CD4-positive, alpha-beta memory T cell (primary cell): Measurements from ENCODE around the gene PGGHG. TPM values are rescaled to one million over a fixed set of nuclear protein-coding genes. Genes with fewer than 3 reads are reported as not detected.
A peak's percentile ranks its signal among the peaks of the same experiment; 100 is the strongest.
"Not testable (repeated sequence)": the region's sequence is repeated elsewhere in the genome, so short reads cannot be mapped to it uniquely, and the experiment has no call there.

ENCODE experiments used
- CTCF ChIA-PET: fragments of 350-600 bp; sonication (Branson Sonifier 250); formaldehyde crosslinking; loops from one replicate; lab custom pipeline; 2021; ENCODE audit warnings: inconsistent platforms; ENCODE audit not compliant: partially characterized antibody; lab: Charles Lee
- POLR2A ChIA-PET: fragments of 350-600 bp; sonication (Branson Sonifier 250); formaldehyde crosslinking; loops from one replicate; lab custom pipeline; 2021; ENCODE audit not compliant: partially characterized antibody; lab: Charles Lee
- DNase-seq, 5 donors: peaks; one replicate each; pipeline versions ENCODE4 v3.0.0 to v3.0.0-alpha.2; 2020 to 2022; ENCODE audit warnings: mixed read lengths in 1 of 5
- H3K27ac ChIP-seq: one replicate; pipeline ENCODE4 v1.7.0; 2013; ENCODE audit warnings: low read depth, low read length
- H3K27me3 ChIP-seq: 2 replicates; pipeline ENCODE4 v1.7.0; 2013; ENCODE audit warnings: mild to moderate bottlenecking, low read length, moderate library complexity; ENCODE audit not compliant: insufficient read depth
- H3K36me3 ChIP-seq: 2 replicates; pipeline ENCODE4 v1.7.0; 2013; ENCODE audit warnings: mild to moderate bottlenecking, low read length, moderate library complexity; ENCODE audit not compliant: insufficient read depth
- H3K4me1 ChIP-seq: 2 replicates; pipeline ENCODE4 v1.7.0; 2013; ENCODE audit warnings: mild to moderate bottlenecking, low read length, moderate library complexity; ENCODE audit not compliant: insufficient read depth
- H3K4me3 ChIP-seq, 2 donors: one replicate each; pipeline ENCODE4 v1.7.0; 2013; ENCODE audit warnings: low read length in 2 of 2, mild to moderate bottlenecking in 1 of 2
- H3K9me3 ChIP-seq, 2 donors: one replicate each; pipeline ENCODE4 v1.7.0; 2013; ENCODE audit warnings: low read length in 2 of 2, control low read depth in 1 of 2; ENCODE audit not compliant: control insufficient read depth in 1 of 2
- H3K27ac Mint-ChIP-seq, 7 donors: one replicate each; pipeline ENCODE4 v1.8.0; 2020 to 2021; ENCODE audit warnings: mixed read lengths in 7 of 7, mild to moderate bottlenecking in 6 of 7, inconsistent platforms in 3 of 7, moderate library complexity in 3 of 7
- H3K27me3 Mint-ChIP-seq, 2 donors: one replicate each; pipeline ENCODE4 v1.8.0; 2020 to 2021; ENCODE audit warnings: mixed read lengths in 2 of 2
- H3K36me3 Mint-ChIP-seq, 2 donors: one replicate each; pipeline ENCODE4 v1.8.0; 2020 to 2021; ENCODE audit warnings: mixed read lengths in 2 of 2, inconsistent platforms in 1 of 2, mild to moderate bottlenecking in 1 of 2
- H3K4me1 Mint-ChIP-seq, 4 donors: one replicate each; pipeline ENCODE4 v1.8.0; 2020 to 2021; ENCODE audit warnings: mixed read lengths in 4 of 4, mild to moderate bottlenecking in 1 of 4
- H3K4me3 Mint-ChIP-seq, 8 donors: one replicate each; pipeline ENCODE4 v1.8.0; 2020 to 2021; ENCODE audit warnings: mixed read lengths in 8 of 8, mild to moderate bottlenecking in 7 of 8, moderate library complexity in 6 of 8, inconsistent platforms in 3 of 8
- H3K9me3 Mint-ChIP-seq, 8 donors: one replicate each; pipeline ENCODE4 v1.8.0; 2020 to 2021; ENCODE audit warnings: mixed read lengths in 8 of 8, mild to moderate bottlenecking in 5 of 8, inconsistent platforms in 3 of 8, moderate library complexity in 1 of 8
- intact Hi-C: fragments of 100-400 bp; cut with micrococcal nuclease; formaldehyde crosslinking; loops from one replicate; pipeline ENCODE4 v1.15.1; 2023
- polyA plus RNA-seq, 2 donors: library from polyadenylated mRNA; unstranded; fragments of 300-500 nt; fragmentation: Illumina TruSeq; gene quantifications; one replicate each; pipeline ENCODE4 v1.2.3, GENCODE V29; 2021
- total RNA-seq, 2 experiments: library from RNA; stranded (reverse); gene quantifications; one replicate each; pipeline ENCODE4 v1.2.3, GENCODE V29; 2021

Gene PGGHG
- total and polyA plus RNA-seq, 4 experiments from 2014 or later = 3.0 to 304 (median 155) TPM

DNA sequence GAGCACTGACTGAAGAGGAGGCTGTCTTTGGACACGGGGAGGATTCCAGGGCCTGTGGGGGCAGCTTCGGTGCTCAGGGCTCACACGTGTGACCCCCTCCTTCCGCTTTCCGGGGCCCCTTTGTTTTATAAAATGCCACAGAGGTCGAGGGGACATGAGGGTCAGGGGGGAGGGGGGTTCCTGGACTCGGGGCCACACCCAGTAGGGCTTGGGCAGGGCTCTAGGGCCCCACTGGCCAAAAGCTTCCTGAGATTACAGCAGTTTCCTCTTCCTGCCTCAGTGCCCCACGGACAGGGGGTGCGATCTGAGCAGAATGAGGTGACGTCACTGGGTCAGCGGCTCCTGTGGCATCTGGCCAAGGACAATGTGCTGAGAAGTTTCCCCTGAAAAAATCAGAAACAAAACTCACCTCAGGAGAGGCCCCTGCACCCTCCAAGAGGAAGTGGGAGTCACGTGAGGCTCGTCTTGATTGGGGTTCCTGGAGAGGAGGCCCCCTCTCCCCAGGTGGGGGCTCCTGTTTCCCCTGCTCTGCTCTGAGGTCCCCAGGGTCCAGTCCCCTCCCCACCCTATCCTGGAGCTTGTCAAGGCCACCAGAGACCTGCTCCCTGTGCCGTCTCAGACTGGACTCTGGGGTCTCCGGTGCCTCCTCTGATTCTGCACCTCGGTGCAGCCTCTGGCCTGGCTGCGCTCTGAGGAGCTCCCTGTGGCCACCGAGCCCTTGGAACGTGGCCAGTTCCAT is 38.1 kb downstream of the PGGHG start:
- Histone ChIP-seq H3K4me1 (peaks cover 50% of the 10 kb centered on the region), H3K27me3 (no peaks in the 10 kb centered on the region)

DNA sequence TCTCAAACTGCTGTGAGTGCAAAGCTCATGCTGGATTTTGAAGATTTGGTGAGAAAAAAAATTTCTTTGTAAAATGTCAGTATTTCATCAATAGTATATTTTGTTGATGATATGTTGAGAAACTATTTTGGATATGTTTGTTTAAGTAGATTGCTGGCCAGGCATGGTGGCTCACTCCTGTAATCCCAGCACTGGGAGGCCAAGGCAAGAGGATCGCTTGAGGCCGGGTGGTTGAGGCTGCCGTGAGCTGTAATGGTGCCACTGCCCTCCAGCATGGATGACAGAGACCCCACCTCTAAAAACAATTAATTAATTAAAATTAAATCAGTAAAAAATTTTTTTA is 38.6 kb downstream of the PGGHG start:
- H3K36me3 ChIP-seq = no peaks in the 10 kb centered on the region
- no peak overlapping the region for H3K4me3 ChIP-seq
- H3K27me3 Mint-ChIP-seq = no peaks in the 10 kb centered on the region
- intact Hi-C loops = no loop called here
- ChIA-PET POLR2A (interaction anchor here (0.7 to 4.5 kb wide), 7 partner anchors 12 to 119 kb away, joined by 3 to 42 read pairs (median 4); partner anchors contain the start of genes BET1L, IFITM1, PGGHG and RIC8A), CTCF (interaction anchor here (1.4 to 1.5 kb wide), 4 partner anchors 16 to 76 kb away, joined by 3 to 4 read pairs (median 4); no protein-coding TSS in a partner anchor)
- H3K27ac ChIP-seq = peak overlapping the region; percentile 76
- H3K27me3 ChIP-seq = no peaks in the 10 kb centered on the region
- no peaks in the 10 kb centered on the region for H3K36me3 Mint-ChIP-seq
- H3K4me1 ChIP-seq = peaks cover 50% of the 10 kb centered on the region
- DNase-seq = no peak
- peak overlapping the region; percentile 21 to 75 (median 62) for H3K4me3 Mint-ChIP-seq
- H3K4me1 Mint-ChIP-seq = peaks cover 33 to 83% (median 57%) of the 10 kb centered on the region in 4 donors
- H3K27ac Mint-ChIP-seq = peak overlapping the region; percentile 86 to 96 (median 91)
- peaks cover 0 to 2% (median 0%) of the 10 kb centered on the region in 8 donors for H3K9me3 Mint-ChIP-seq
- no peaks in the 10 kb centered on the region for H3K9me3 ChIP-seq

More for the DNA sequence above, 38.1 kb downstream of the PGGHG start:
- peak overlapping the region; percentile 58 to 84 (median 67) for H3K4me3 Mint-ChIP-seq
- H3K36me3 Mint-ChIP-seq = no peaks in the 10 kb centered on the region
- H3K4me1 Mint-ChIP-seq = peaks cover 33 to 80% (median 57%) of the 10 kb centered on the region in 4 donors
- peak overlapping the region; percentile 86 to 96 (median 91) for H3K27ac Mint-ChIP-seq
- ChIA-PET CTCF (interaction anchor here (1.4 to 1.5 kb wide), 4 partner anchors 15 to 76 kb away, joined by 3 to 4 read pairs (median 4); no protein-coding TSS in a partner anchor), POLR2A (interaction anchor here (0.7 to 4.5 kb wide), 8 partner anchors 11 to 119 kb away, joined by 3 to 42 read pairs (median 4); partner anchors contain the start of genes BET1L, IFITM1, PGGHG and RIC8A)
- peak overlapping the region in 1 of 2 donors; percentile 37 for H3K4me3 ChIP-seq
- no peaks in the 10 kb centered on the region for H3K36me3 ChIP-seq
- H3K9me3 ChIP-seq = no peaks in the 10 kb centered on the region
- no peaks in the 10 kb centered on the region for H3K27me3 Mint-ChIP-seq
- intact Hi-C loops = no loop called here
- DNase-seq = peak; percentile 67 to 82 (median 68)
- H3K9me3 Mint-ChIP-seq = peaks cover 0 to 2% (median 0%) of the 10 kb centered on the region in 8 donors
- peak overlapping the region; percentile 76 for H3K27ac ChIP-seq

DNA sequence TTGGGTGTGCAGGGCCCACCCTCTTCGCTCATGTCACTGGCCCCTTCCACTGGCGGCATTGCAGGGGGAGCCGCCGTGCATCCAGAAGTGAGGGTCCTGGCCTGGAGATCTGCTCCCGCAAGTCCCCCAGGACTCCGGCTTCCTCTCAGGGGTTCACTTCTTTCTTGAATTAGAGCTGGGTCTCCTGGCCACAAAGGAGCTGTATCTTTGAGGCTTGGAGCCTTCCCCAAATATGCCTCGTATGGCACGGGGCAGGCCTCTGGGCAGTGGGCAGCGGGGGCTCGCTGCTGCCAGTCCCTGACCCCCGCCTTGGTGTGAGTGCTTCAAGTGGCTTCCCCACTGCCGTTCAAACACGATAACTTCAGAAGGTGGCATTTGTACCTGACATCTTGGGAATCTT is 39.1 kb downstream of the PGGHG start:
- H3K27me3 ChIP-seq = no peaks in the 10 kb centered on the region
- H3K27ac ChIP-seq = no peak overlapping the region
- DNase-seq = no peak
- Mint-ChIP-seq H3K27ac (peak overlapping the region in 6 of 7 donors; percentile 17 to 86 (median 40)), H3K9me3 (peaks cover 0 to 2% (median 0%) of the 10 kb centered on the region in 8 donors), H3K36me3 (no peaks in the 10 kb centered on the region), H3K27me3 (no peaks in the 10 kb centered on the region), H3K4me1 (peaks cover 33 to 88% (median 57%) of the 10 kb centered on the region in 4 donors), H3K4me3 (peak overlapping the region in 1 of 8 donors; percentile 35)
- intact Hi-C loops = no loop called here
- ChIA-PET POLR2A (interaction anchor here (1.4 to 4.5 kb wide), 6 partner anchors 11 to 120 kb away, joined by 4 to 42 read pairs (median 6); partner anchors contain the start of genes BET1L, IFITM1, PGGHG and RIC8A), CTCF (interaction anchor here (1.4 to 2.8 kb wide), 5 partner anchors 16 to 77 kb away, joined by 3 to 18 read pairs (median 4); no protein-coding TSS in a partner anchor)
- H3K4me3 ChIP-seq = no peak overlapping the region
- H3K9me3 ChIP-seq = no peaks in the 10 kb centered on the region
- H3K4me1 ChIP-seq = peaks cover 50% of the 10 kb centered on the region
- H3K36me3 ChIP-seq = no peaks in the 10 kb centered on the region

DNA sequence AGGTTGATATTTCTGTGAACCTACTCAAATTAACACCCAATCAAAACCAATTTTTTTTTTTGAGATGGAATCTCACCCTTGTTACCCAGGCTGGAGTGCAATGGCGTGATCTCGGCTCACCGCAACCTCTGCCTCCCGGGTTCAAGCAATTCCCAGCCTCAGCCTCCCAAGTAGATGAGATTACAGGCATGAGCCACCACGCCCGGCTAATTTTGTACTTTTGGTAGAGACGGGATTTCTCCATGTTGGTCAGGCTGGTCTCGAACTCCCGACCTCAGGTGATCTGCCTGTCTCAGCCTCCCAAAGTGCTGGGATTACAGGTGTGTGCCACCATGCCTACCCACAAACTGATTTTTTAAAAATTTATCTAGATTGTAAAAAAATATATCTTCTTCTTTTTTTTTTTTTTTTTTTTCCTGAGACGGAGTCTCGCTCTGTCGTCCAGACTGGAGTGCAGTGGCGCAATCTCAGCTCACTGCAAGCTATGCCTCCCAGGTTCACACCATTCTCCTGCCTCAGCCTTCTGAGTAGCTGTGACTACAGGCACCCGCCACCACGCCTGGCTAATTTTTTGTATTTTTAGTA is 39.7 kb downstream of the PGGHG start:
- intact Hi-C loops, DNase-seq, H3K9me3 Mint-ChIP-seq, H3K27me3 ChIP-seq, H3K36me3 Mint-ChIP-seq, H3K36me3 ChIP-seq, H3K27me3 Mint-ChIP-seq, H3K27ac ChIP-seq, H3K4me3 ChIP-seq, H3K9me3 ChIP-seq: not testable (repeated sequence)
- POLR2A ChIA-PET = interaction anchor here (1.3 to 2.1 kb wide), 6 partner anchors 12 to 41 kb away, joined by 4 to 16 read pairs (median 6); partner anchors contain the start of gene PGGHG
- peaks cover 50% of the 10 kb centered on the region for H3K4me1 ChIP-seq
- CTCF ChIA-PET = interaction anchor here (2.1 to 2.8 kb wide), 2 partner anchors 11 to 25 kb away, joined by 10 to 18 read pairs; no protein-coding TSS in a partner anchor
- H3K27ac Mint-ChIP-seq = peak overlapping the region in 4 of 7 donors; percentile 83 to 89 (median 84)
- peak overlapping the region in 1 of 8 donors; percentile 43 for H3K4me3 Mint-ChIP-seq
- peaks cover 33 to 87% (median 57%) of the 10 kb centered on the region in 4 donors for H3K4me1 Mint-ChIP-seq

DNA sequence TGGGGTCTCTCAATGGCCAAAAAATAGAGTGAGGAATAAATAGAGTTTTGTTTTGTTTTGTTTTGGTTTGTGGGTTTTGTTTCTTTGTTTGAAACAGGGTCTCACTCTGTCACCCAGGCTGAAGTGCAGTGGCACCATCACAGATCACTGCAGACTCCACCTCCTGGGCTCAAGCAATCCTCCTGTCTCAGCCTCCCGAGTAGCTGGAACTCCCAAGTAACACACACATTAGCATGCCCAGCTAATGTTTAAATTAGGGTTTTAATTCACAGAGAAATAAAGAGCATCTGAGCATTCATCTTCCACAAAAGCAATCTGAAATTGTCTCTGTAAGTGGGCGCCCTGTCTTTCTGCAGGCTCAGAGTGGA is 40.9 kb downstream of the PGGHG start:
- H3K36me3 Mint-ChIP-seq = no peaks in the 10 kb centered on the region
- ChIA-PET CTCF (interaction anchor here (0.7 to 2.8 kb wide), 4 partner anchors 9 to 24 kb away, joined by 4 to 18 read pairs (median 7); no protein-coding TSS in a partner anchor), POLR2A (interaction anchor here (1.3 to 1.9 kb wide), 5 partner anchors 13 to 42 kb away, joined by 4 to 16 read pairs (median 6); partner anchors contain the start of gene PGGHG)
- DNase-seq = no peak
- no peaks in the 10 kb centered on the region for H3K36me3 ChIP-seq
- no peaks in the 10 kb centered on the region for H3K9me3 ChIP-seq
- no peak overlapping the region for H3K27ac ChIP-seq
- H3K9me3 Mint-ChIP-seq = peaks cover 0 to 2% (median 0%) of the 10 kb centered on the region in 8 donors
- H3K4me3 ChIP-seq = no peak overlapping the region
- H3K4me1 Mint-ChIP-seq = peaks cover 29 to 76% (median 48%) of the 10 kb centered on the region in 4 donors
- H3K4me1 ChIP-seq = peaks cover 50% of the 10 kb centered on the region
- no peaks in the 10 kb centered on the region for H3K27me3 ChIP-seq
- peak overlapping the region in 6 of 7 donors; percentile 65 to 89 (median 80) for H3K27ac Mint-ChIP-seq
- no peaks in the 10 kb centered on the region for H3K27me3 Mint-ChIP-seq
- intact Hi-C loops = no loop called here
- H3K4me3 Mint-ChIP-seq = peak overlapping the region in 5 of 8 donors; percentile 4 to 43 (median 36)

DNA sequence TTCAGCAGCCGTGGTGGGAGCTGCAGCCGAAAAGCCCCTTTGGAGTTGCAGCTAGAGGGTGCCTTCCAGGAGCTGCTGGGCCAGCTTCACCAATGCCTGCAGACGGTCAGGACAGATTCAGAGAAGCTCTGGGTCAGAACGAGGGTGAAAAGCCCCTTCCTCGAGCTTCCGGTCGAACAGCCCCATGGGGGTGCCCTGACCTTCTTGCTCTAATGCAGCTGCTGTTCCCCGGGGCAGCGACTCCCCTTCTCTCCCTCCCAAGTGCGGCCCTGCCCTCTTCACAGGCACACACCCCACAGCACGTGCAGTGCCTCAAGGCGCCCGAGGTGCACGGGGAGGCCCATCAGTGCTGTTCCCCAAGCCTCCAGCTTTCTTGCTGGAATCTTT is 41.4 kb downstream of the PGGHG start:
- no peaks in the 10 kb centered on the region for H3K36me3 ChIP-seq
- Mint-ChIP-seq H3K9me3 (peaks cover 0 to 2% (median 0%) of the 10 kb centered on the region in 8 donors), H3K4me3 (peak overlapping the region in 3 of 8 donors; percentile 13 to 72 (median 36)), H3K27ac (peak overlapping the region in 3 of 7 donors; percentile 19 to 83 (median 30)), H3K36me3 (no peaks in the 10 kb centered on the region), H3K4me1 (peaks cover 28 to 72% (median 47%) of the 10 kb centered on the region in 4 donors), H3K27me3 (no peaks in the 10 kb centered on the region)
- no peak overlapping the region for H3K27ac ChIP-seq
- ChIA-PET POLR2A (interaction anchor here (1.0 to 1.9 kb wide), 4 partner anchors 17 to 42 kb away, joined by 3 to 16 read pairs (median 6); partner anchors contain the start of gene PGGHG), CTCF (interaction anchor here (1.9 to 2.8 kb wide), 3 partner anchors 9 to 24 kb away, joined by 4 to 18 read pairs (median 10); no protein-coding TSS in a partner anchor)
- intact Hi-C loops = no loop called here
- H3K9me3 ChIP-seq = no peaks in the 10 kb centered on the region
- no peaks in the 10 kb centered on the region for H3K27me3 ChIP-seq
- H3K4me1 ChIP-seq = peaks cover 50% of the 10 kb centered on the region
- no peak for DNase-seq
- H3K4me3 ChIP-seq = no peak overlapping the region
